ENCODE measurements around the gene CLEC19A. TPM values are rescaled to one million over a fixed set of nuclear protein-coding genes. Genes with fewer than 3 reads are reported as not detected.
A peak's percentile ranks its signal among the peaks of the same experiment; 100 is the strongest.

Gene CLEC19A
- total RNA-seq, 2 donors from 2014 or later, result not detected

DNA sequence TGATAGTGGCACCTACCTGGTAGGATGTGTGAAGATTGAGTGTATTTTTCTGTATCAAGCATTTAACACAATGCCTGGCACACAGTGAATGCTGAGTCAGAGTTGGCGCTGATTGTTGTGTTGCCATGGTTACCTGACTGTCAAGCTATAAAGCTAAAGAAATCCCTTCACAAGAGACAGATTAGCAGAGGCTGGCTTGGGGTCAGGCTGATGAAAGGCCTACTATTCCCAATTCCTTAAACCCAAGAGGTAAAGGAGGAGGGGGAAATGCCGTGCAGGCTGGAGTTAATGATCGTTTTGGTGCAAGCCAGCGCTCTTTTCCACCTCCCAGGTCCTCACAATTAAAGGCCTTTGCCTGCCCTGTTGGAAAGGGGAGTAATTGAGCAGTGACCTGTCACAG is 5.9 kb downstream of the CLEC19A start:
- TF ChIP-seq, protein P1, sequence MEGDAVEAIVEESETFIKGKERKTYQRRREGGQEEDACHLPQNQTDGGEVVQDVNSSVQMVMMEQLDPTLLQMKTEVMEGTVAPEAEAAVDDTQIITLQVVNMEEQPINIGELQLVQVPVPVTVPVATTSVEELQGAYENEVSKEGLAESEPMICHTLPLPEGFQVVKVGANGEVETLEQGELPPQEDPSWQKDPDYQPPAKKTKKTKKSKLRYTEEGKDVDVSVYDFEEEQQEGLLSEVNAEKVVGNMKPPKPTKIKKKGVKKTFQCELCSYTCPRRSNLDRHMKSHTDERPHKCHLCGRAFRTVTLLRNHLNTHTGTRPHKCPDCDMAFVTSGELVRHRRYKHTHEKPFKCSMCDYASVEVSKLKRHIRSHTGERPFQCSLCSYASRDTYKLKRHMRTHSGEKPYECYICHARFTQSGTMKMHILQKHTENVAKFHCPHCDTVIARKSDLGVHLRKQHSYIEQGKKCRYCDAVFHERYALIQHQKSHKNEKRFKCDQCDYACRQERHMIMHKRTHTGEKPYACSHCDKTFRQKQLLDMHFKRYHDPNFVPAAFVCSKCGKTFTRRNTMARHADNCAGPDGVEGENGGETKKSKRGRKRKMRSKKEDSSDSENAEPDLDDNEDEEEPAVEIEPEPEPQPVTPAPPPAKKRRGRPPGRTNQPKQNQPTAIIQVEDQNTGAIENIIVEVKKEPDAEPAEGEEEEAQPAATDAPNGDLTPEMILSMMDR (IDR thresholded peaks at IDR 0.05), result no peak
- no peak for DNase-seq (ENCODE audit: low spot score)
- H3K27ac ChIP-seq, result no peak overlapping the region

DNA sequence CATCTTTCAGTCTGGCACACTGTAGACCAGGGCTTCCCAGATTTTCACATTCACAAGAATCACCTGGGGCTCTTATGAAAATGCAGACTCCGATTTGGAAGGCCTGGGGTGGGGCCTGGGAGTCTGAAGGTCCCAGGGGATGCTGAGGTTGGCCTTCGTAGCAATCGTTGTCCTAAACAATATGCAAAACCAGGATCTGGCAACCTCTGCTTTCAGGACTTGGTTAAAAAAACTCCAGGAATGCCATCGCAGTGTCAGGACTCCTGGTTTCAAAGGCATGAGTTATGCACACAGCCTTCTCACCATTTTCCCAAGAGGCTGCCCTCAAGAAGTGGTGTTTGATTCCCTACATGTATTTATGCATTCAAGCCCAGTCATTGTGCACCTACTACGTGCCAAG is 6.7 kb downstream of the CLEC19A start:
- no peak for DNase-seq (ENCODE audit: low spot score)
- Histone ChIP-seq H3K9me3 (no peaks in the 10 kb centered on the region), H3K27ac (no peak overlapping the region), H3K36me3 (no peaks in the 10 kb centered on the region), H3K27me3 (no peaks in the 10 kb centered on the region), H3K4me3 (no peak overlapping the region), H3K4me1 (no peaks in the 10 kb centered on the region)
- TF ChIP-seq, protein P1 (IDR thresholded peaks at IDR 0.05), result no peak

More for the DNA sequence above, 5.9 kb downstream of the CLEC19A start:
- no peak overlapping the region for H3K4me3 ChIP-seq
- H3K27me3 ChIP-seq, result no peaks in the 10 kb centered on the region
- H3K4me1 ChIP-seq, result no peaks in the 10 kb centered on the region
- no peaks in the 10 kb centered on the region for H3K36me3 ChIP-seq
- no peaks in the 10 kb centered on the region for H3K9me3 ChIP-seq

DNA sequence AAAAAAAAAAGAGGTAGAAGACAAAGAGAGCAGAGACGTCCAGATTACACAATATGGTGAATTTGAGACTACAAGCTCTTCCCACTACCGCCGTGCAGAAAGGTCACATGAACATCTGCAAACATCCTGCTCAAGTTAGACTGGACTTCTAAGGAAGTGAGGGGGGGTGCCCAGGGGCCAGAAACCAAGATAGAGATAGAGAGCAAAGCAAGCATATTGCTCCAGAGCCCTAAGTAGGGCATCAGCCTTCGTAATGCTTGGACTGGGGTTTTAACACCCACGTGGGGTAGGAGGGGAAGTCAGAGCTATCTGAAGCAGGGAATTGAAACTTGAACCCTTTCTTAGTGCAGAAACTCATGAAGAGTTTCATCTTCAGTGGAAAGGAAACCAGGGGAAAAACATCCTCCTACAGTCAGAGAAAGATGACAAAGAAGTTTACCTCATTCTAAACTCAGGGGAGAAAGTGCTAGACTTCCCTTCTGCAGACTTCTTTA is 8.7 kb downstream of the CLEC19A start:
- H3K4me3 ChIP-seq, result no peak overlapping the region
- H3K27me3 ChIP-seq, result no peaks in the 10 kb centered on the region
- no peaks in the 10 kb centered on the region for H3K4me1 ChIP-seq
- H3K27ac ChIP-seq, result no peak overlapping the region
- H3K9me3 ChIP-seq, result no peaks in the 10 kb centered on the region
- no peaks in the 10 kb centered on the region for H3K36me3 ChIP-seq
- TF ChIP-seq, protein P1 (IDR thresholded peaks at IDR 0.05), result no peak
- DNase-seq (ENCODE audit: low spot score), result peak; percentile 73

DNA sequence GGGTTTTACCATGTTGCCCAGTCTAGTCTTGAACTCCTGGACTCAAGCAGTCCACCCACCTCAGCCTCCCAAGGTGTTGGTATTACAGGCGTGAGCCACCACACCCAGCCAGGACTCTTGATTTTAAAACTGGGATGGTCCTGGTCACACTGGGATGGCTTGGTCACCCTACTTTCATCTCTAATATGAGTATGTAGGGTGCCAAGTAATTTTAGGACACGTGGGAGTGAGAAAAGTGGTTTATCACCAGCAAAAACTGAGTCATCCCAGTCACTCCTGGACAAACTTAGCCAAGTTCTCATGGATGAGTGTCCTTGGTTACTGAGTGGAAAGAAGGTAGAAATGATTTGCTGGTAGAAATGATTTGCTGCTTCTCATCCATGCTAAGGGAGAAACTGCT is 9.9 kb downstream of the CLEC19A start:
- TF ChIP-seq, protein P1 (IDR thresholded peaks at IDR 0.05), result no peak
- no peak for DNase-seq (ENCODE audit: low spot score)
- Histone ChIP-seq H3K27me3 (no peaks in the 10 kb centered on the region), H3K9me3 (no peaks in the 10 kb centered on the region), H3K4me3 (no peak overlapping the region), H3K4me1 (no peaks in the 10 kb centered on the region), H3K36me3 (no peaks in the 10 kb centered on the region), H3K27ac (no peak overlapping the region)

DNA sequence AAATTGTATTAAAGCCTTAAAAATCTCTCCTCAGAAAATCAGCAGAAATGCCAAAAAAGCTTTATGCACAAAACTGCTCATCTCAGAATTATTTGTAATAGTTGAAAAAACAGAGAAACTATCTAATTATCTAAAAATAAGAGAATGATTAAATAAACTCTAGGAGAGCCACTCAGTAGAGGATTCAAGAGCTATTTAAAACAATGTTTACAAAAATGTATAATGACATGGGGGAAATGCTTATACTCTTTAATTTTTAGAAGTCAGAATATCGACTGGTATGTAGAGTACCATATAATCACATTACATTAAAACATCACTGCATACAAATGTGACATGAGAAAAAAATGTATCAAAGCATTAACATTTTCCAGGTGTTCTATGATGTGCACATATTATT is 11.9 kb downstream of the CLEC19A start:
- Histone ChIP-seq H3K27me3 (no peaks in the 10 kb centered on the region), H3K4me1 (no peaks in the 10 kb centered on the region), H3K4me3 (no peak overlapping the region), H3K36me3 (no peaks in the 10 kb centered on the region), H3K9me3 (no peaks in the 10 kb centered on the region), H3K27ac (no peak overlapping the region)
- DNase-seq (ENCODE audit: low spot score), result no peak
- TF ChIP-seq, protein P1 (IDR thresholded peaks at IDR 0.05), result no peak

DNA sequence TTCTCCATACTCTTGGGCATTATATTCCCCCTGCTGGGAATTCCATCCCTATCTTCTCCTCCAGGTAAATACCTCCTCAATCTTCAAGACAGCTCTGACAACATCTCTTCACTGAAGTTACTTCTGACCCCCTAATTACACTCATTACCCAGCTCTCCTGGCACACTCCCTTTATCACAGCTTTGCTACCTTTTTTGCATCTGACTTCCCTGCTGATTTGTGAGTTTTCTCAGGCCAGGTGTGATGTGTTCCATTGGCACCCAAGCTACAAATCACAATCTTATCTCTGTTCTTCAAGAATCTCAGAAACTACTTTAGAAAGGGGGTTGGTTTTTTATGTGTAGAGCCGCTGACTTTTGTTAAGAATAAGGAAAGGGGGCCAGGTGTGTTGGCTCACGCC is 14.0 kb downstream of the CLEC19A start:
- Histone ChIP-seq H3K4me3 (no peak overlapping the region), H3K9me3 (no peaks in the 10 kb centered on the region), H3K27me3 (no peaks in the 10 kb centered on the region), H3K4me1 (no peaks in the 10 kb centered on the region), H3K27ac (no peak overlapping the region), H3K36me3 (no peaks in the 10 kb centered on the region)
- no peak for DNase-seq (ENCODE audit: low spot score)
- TF ChIP-seq, protein P1 (IDR thresholded peaks at IDR 0.05), result no peak

All from right atrium auricular region (tissue), 2 donors.